PC-9 (cell line): ENCODE measurements around the gene FGF7.
"Not testable (repeated sequence)": the region's sequence is repeated elsewhere in the genome, so short reads cannot be mapped to it uniquely, and the experiment has no call there.

Experiments used
- EZH2 ChIP-seq: fragments of 200-600 bp; sonication (generic); IDR thresholded peaks from 2 replicates; pipeline ENCODE4 v1.8.0; 2017; ENCODE audit warnings: antibody characterized with exemption, low read depth
- TF ChIP-seq, protein P1 (sequence below): fragments of 200-600 bp; sonication (generic); conservative IDR thresholded peaks from 2 replicates; pipeline ENCODE4 v1.6.1; 2017; ENCODE audit warnings: mixed run types, antibody characterized with exemption, mild to moderate bottlenecking, moderate library complexity

DNA sequence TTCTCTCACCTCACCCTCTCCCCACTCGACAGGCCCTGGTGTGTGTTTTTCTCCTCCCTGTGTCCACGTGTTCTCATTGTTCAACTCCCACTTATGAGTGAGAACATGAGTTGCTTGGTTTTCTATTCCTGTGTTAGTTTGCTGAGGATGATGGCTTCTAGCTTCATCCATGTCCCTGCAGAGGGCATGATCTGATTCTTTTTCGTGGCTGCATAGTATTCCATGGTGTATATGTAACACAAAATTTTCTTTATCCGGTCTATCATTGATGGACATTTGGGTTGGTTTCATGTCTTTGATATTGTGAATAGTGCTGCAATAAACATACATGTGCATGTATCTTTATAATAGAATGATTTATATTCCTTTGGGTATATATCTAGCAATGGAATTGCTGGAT, 89.7 kb downstream of the FGF7 start:
- TF ChIP-seq, protein P1, sequence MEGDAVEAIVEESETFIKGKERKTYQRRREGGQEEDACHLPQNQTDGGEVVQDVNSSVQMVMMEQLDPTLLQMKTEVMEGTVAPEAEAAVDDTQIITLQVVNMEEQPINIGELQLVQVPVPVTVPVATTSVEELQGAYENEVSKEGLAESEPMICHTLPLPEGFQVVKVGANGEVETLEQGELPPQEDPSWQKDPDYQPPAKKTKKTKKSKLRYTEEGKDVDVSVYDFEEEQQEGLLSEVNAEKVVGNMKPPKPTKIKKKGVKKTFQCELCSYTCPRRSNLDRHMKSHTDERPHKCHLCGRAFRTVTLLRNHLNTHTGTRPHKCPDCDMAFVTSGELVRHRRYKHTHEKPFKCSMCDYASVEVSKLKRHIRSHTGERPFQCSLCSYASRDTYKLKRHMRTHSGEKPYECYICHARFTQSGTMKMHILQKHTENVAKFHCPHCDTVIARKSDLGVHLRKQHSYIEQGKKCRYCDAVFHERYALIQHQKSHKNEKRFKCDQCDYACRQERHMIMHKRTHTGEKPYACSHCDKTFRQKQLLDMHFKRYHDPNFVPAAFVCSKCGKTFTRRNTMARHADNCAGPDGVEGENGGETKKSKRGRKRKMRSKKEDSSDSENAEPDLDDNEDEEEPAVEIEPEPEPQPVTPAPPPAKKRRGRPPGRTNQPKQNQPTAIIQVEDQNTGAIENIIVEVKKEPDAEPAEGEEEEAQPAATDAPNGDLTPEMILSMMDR = not testable (repeated sequence)
- TF ChIP-seq EZH2 = not testable (repeated sequence)
